Heart right ventricle (tissue), 16 donors: Measurements from ENCODE around the gene SUPT4H1. TPM values are rescaled to one million over a fixed set of nuclear protein-coding genes. Genes with fewer than 3 reads are reported as not detected.

Experiments
- ATAC-seq, 8 donors: fragments of 200-7000 bp; cut with Tn5 transposase; one replicate each; pipeline ENCODE4 v1.9.1; 2020; ENCODE audit warnings: mild to moderate bottlenecking in 8 of 8, moderate library complexity in 8 of 8, moderate number of reproducible peaks in 1 of 8
- DNase-seq, 2 donors: peaks; one replicate each; pipeline ENCODE4 v3.0.0-alpha.2; 2020
- H3K27ac ChIP-seq, 10 donors: fragments of 200-600 bp; sonication (generic) in 2 of 10; one replicate each; pipeline versions ENCODE4 v1.5.0 to v1.8.0; 2020 to 2022; ENCODE audit warnings: mild to moderate bottlenecking in 3 of 10
- H3K27me3 ChIP-seq, 7 donors: fragments of 200-600 bp; one replicate each; pipeline ENCODE4 v1.8.0; 2021 to 2022; ENCODE audit warnings: mild to moderate bottlenecking in 2 of 7
- H3K36me3 ChIP-seq, 9 donors: fragments of 200-600 bp; sonication (generic) in 1 of 9; one replicate each; pipeline versions ENCODE4 v1.5.0 to v1.8.0; 2020 to 2022; ENCODE audit warnings: mild to moderate bottlenecking in 2 of 9
- H3K4me1 ChIP-seq, 9 donors: fragments of 200-600 bp; sonication (generic) in 1 of 9; one replicate each; pipeline versions ENCODE4 v1.5.0 to v1.8.0; 2020 to 2022; ENCODE audit warnings: mild to moderate bottlenecking in 4 of 9
- H3K4me3 ChIP-seq, 10 donors: fragments of 200-600 bp; sonication (generic) in 2 of 10; one replicate each; pipeline versions ENCODE4 v1.5.0 to v1.8.0; 2020 to 2022; ENCODE audit warnings: mild to moderate bottlenecking in 7 of 10, moderate library complexity in 2 of 10
- H3K9me3 ChIP-seq, 11 donors: fragments of 200-600 bp in 10 of 11; sonication (generic) in 2 of 11; one replicate each; pipeline versions ENCODE4 v1.5.0 to v1.8.0; 2013 to 2022; ENCODE audit warnings: mild to moderate bottlenecking in 2 of 11, control low read depth in 1 of 11, moderate library complexity in 1 of 11
- CTCF ChIP-seq, 9 donors: fragments of 200-600 bp; sonication (generic) in 2 of 9; IDR thresholded peaks; one replicate each; pipeline versions ENCODE4 v1.5.0 to v1.8.0; 2021 to 2022; ENCODE audit warnings: antibody characterized with exemption in 9 of 9, mild to moderate bottlenecking in 5 of 9, moderate library complexity in 1 of 9
- WGBS, 2 donors: extraction: QIAGEN DNeasy Blood & Tissue Kit; methylation state at CpG; one replicate each; pipeline ENCODE4 v1.1.7; 2013; ENCODE audit warnings: inconsistent platforms in 1 of 2; 5-methylcytosine and 5-hydroxymethylcytosine counted together
- intact Hi-C, 10 donors: fragments of 100-400 bp; cut with DNase I; formaldehyde crosslinking; loops; one replicate each; pipeline versions ENCODE4 v1.11.1 to v1.14.2; 2022
- polyA plus RNA-seq, 2 donors: library from polyadenylated mRNA; stranded (reverse); fragments of 200-250 nt; gene quantifications; one replicate each; pipeline ENCODE4 v1.2.3, GENCODE V29; 2013
- total RNA-seq, 10 donors: library from RNA; stranded (reverse); fragmentation: NEBNext Ultra II Directional in 3 of 10; extraction: Animal tissue kit (Norgen Biotek cat#: 25700) in 3 of 10; gene quantifications; one replicate each; pipeline versions ENCODE4 v1.2.1 to v1.2.4, GENCODE V29; 2021 to 2023
- donor health status: Arrhythmogenic right ventricular cardiomyopathy.
- donor health status: ischemic (EF 13 %, LVEDD 7.1; RV severe dilation, severe dysfunction).
- donor health status: healthy with polysubstance abuse.
- donor health status: DM: no; HTN: yes; CAD: no.
- donor health status: DM: no; HTN: no; CAD: no.
- donor health status: ischemic (EF 25% LVEDD 6.9; RV normal size, moderate dysfunction).
- donor health status: ischemic (EF 25% LVEDD 5.7; RV mildly dilated, moderate dysfunction).
- donor health status: healthy.
- donor health status: DM: yes; HTN: yes; CAD: no.
- donor health status: Ischemic cardiomyopathy.
- donor health status: ischemic (EF 35%, LVEDD 5.7; RV mildly dilated, moderate dysfunction).
- donor health status: nonischemic (EF 11% LVEDD 7.7; RV severe dilation, severe dysfunction).
- donor health status: DM: yes; HTN: yes; CAD: no.
- donor health status: PGD.
- donor health status: ischemic (EF 29% LVEDD 5.4; RV normal size, mild dysfunction).
- donor health status: nonischemic (EF 23%, LVEDD 6.1; RV moderate dilation, normal function).

SUPT4H1 gene
- total and polyA plus RNA-seq, 12 donors: 38.0 to 95.0 (median 59.8) TPM

GRCh38 chr17:58318065-58318481, 33.9 kb downstream of the SUPT4H1 start:
- Histone ChIP-seq H3K4me1 (peaks cover 0 to 5% (median 0%) of the 10 kb centered on the region in 9 donors), H3K9me3 (no peaks in the 10 kb centered on the region), H3K27me3 (peaks cover 0 to 5% (median under 1%) of the 10 kb centered on the region in 7 donors), H3K27ac (peak overlapping the region in 1 of 10 donors; percentile 44), H3K36me3 (no peaks in the 10 kb centered on the region), H3K4me3 (no peak overlapping the region)
- no peak for TF ChIP-seq CTCF (IDR thresholded peaks at IDR 0.05)
- intact Hi-C loops: loop anchor here in 5 of 10 donors (5.0 to 10.0 kb wide), 4 partner anchors 97 to 129 kb away; partner anchors contain the start of gene RNF43 (in 2 of the 5)
- 90 to 91% methylated on average over 9 of the region's 9 CpGs for WGBS, 2 donors
- ATAC-seq: no peak
- no peak for DNase-seq

GRCh38 chr17:58317421-58318064, 34.5 kb downstream of the SUPT4H1 start:
- TF ChIP-seq CTCF (IDR thresholded peaks at IDR 0.05): peak in 7 of 9 donors; percentile 38 to 76 (median 52)

GRCh38 chr17:58316260-58316960, 35.6 kb downstream of the SUPT4H1 start:
- no peak for ATAC-seq
- Histone ChIP-seq H3K4me1 (peaks cover 0 to 5% (median 0%) of the 10 kb centered on the region in 9 donors), H3K4me3 (no peak overlapping the region), H3K27ac (no peak overlapping the region), H3K9me3 (no peaks in the 10 kb centered on the region), H3K27me3 (no peaks in the 10 kb centered on the region), H3K36me3 (no peaks in the 10 kb centered on the region)
- intact Hi-C loops: loop anchor here in 5 of 10 donors (5.0 to 10.0 kb wide), 4 partner anchors 98 to 131 kb away; partner anchors contain the start of gene RNF43 (in 2 of the 5)
- WGBS, 2 donors: 86 to 89% methylated on average over 8 of the region's 8 CpGs
- DNase-seq: no peak
- no peak for TF ChIP-seq CTCF (IDR thresholded peaks at IDR 0.05)

More at GRCh38 chr17:58317421-58318064, 34.5 kb downstream of the SUPT4H1 start:
- DNase-seq (no peak), ATAC-seq (peak in 5 of 8 donors; percentile 40 to 65 (median 45))
- Histone ChIP-seq H3K27ac (peak overlapping the region in 1 of 10 donors; percentile 44), H3K36me3 (no peaks in the 10 kb centered on the region), H3K9me3 (no peaks in the 10 kb centered on the region), H3K27me3 (peaks cover 0 to 3% (median 0%) of the 10 kb centered on the region in 7 donors), H3K4me1 (peaks cover 0 to 5% (median 0%) of the 10 kb centered on the region in 9 donors), H3K4me3 (no peak overlapping the region)
- intact Hi-C loops: loop anchor here in 6 of 10 donors (1.0 to 10.0 kb wide), 5 partner anchors 97 to 130 kb away; partner anchors contain the start of gene RNF43 (in 2 of the 6)
- WGBS, 2 donors: 31 to 36% methylated on average over 5 of the region's 5 CpGs

GRCh38 chr17:58315750-58316149, 36.3 kb downstream of the SUPT4H1 start:
- H3K27ac ChIP-seq: no peak overlapping the region
- H3K9me3 ChIP-seq: no peaks in the 10 kb centered on the region
- no peak overlapping the region for H3K4me3 ChIP-seq
- H3K4me1 ChIP-seq: peaks cover 0 to 5% (median 0%) of the 10 kb centered on the region in 9 donors
- ATAC-seq: no peak
- WGBS, 2 donors: 89 to 94% methylated on average over 4 of the region's 4 CpGs
- DNase-seq: no peak
- intact Hi-C loops: loop anchor here in 5 of 10 donors (5.0 to 10.0 kb wide), 4 partner anchors 99 to 132 kb away; partner anchors contain the start of gene RNF43 (in 2 of the 5)
- H3K36me3 ChIP-seq: no peaks in the 10 kb centered on the region
- H3K27me3 ChIP-seq: no peaks in the 10 kb centered on the region
- TF ChIP-seq CTCF (IDR thresholded peaks at IDR 0.05): no peak
